Suppressor macrophage (primary cell): ENCODE results near the gene RAET1E.
A peak's percentile ranks its signal among the peaks of the same experiment; 100 is the strongest.
"Not testable (repeated sequence)": the region's sequence is repeated elsewhere in the genome, so short reads cannot be mapped to it uniquely, and the experiment has no call there.

ENCODE experiments used
- DNase-seq, 4 experiments: peaks; one replicate each; pipeline ENCODE4 v3.0.0-alpha.2; 2020 to 2022

RAET1E gene

DNA sequence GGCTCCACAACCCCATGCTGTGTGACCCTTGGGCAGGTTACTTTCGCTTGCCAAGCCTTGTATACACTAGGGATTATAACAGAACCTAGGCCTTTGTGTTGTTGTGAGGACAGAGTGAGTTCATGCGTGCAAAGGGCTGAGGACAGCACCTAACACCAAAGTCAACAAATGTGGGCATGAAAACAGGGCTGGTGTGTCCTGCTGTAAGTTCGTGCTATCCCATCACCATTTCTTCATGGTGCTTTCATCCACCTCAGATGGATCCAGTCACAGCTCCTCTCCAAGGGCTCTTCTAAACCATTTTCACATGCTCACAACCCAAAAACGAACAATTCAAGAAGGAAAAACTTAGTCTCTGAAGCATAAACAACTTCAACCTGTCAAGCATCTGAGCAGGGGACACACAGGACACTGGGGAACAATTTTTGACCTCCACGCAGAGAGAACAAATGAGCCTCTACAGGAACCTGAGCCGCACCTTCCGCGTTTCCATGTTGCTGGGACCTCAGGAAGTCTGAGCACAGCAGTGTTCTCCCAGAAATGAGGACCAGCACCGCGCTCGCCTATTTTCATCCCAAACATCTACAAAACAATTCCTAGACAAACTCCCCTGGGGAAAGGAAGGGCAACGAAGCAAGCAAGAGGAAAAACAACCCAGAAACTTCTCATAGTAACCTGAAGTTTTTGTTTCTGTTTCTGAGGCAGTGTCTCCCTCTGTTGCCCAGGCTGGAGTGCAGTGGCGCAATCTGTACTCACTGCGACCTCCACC lies 36.9 kb downstream of the RAET1E start:
- no peak for DNase-seq

DNA sequence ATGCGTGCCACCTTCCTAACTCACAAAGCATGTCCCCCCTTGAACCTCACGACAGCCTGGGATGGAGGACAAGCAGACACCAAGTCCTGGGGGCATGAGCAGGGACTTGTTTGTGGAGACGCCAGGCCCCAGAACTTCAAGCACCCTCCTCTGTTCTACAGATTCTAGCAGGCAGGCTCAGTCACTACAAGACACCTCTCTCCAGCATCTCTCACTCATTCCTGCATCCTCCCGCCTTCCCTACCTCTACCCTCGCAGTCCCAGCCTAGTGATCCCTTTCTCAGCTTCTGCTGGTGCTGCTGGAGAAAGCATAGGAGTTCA lies 37.4 kb downstream of the RAET1E start:
- DNase-seq: no peak

- no peak for DNase-seq
Measured at GRCh38 chr6:149859938-149860337, 38.0 kb downstream of the RAET1E start.

- no peak for DNase-seq
Measured at GRCh38 chr6:149859368-149859767, 38.5 kb downstream of the RAET1E start.

GRCh38 chr6:149857541-149857940 lies 40.4 kb downstream of the RAET1E start:
- no peak for DNase-seq

- DNase-seq: no peak
Measured at GRCh38 chr6:149856256-149856994, 41.5 kb downstream of the RAET1E start.

GRCh38 chr6:149855741-149856140 lies 42.2 kb downstream of the RAET1E start:
- no peak for DNase-seq

GRCh38 chr6:149855040-149855654 lies 42.8 kb downstream of the RAET1E start:
- DNase-seq: no peak

- no peak for DNase-seq
Measured at GRCh38 chr6:149854532-149854931, 43.4 kb downstream of the RAET1E start.

- DNase-seq: not testable (repeated sequence)
Measured at GRCh38 chr6:149854017-149854416, 43.9 kb downstream of the RAET1E start.

DNA sequence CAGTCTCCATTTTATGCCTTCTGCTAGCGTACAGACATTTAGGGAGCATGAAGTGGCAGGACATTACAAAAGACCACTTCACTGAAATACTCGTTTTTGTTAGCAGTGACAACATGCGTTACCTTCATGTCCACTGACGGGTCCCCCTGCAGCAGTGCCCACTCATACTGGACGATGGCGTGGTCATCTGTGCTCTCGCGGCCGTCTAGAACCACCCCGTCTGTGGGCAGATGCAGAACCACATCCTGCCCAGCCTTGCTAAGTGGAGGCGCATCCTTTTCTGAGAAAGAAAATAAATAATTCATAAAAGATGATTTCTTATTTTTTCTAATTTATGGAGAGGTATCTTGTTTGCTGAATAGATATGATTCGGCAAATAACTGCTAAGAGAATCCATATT lies 45.0 kb downstream of the RAET1E start:
- no peak for DNase-seq

DNA sequence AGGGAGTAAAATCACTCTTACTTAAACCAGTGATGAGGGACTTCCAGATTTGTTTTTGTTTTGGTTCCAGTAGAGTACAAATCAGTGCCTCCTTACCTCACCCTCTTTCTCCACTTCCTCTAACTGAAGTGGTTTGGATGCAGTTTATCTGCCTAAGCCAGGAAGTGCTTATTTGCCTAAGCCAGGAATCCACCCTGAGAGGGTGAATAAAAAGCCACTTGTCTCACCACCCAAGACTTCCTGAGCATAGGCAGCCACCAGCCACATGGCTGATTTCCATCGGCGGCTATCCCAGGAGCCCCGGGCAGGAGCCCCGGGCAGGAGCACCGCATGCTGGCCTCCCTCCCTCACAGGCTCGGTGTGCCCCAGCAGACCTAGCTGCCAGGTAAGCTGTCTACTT lies 45.7 kb downstream of the RAET1E start:
- peak; percentile 31 to 73 (median 60) for DNase-seq

DNA sequence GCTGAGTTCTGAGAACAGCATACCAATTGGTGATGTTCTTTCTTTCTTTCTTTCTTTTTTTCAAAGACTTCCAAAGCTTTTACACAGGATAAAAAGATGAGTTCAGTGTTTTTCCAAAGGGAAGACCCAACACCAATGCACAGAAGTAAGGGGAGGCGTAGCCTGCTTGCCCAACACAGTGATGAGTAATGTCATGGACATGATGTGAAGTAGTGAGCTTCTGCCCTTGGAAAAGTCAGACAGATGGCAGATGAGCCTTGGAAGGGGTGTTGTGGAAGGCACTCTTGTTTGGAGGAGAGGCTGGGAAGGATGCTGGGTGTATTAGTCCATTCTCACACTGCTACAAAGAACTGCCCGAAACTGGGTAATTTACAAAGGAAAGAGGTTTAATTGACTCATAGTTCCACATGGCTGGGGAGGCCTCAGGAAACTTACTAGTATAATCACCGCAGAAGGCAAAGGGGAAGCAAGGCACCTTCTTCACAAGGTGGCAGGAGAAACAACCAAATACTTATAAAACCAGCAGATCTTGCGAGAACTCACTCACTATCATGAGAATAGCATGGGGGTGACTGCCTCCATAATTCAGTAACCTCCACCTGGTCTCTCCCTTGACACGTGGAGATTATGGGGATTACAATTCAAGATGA lies 46.3 kb downstream of the RAET1E start:
- no peak for DNase-seq

DNA sequence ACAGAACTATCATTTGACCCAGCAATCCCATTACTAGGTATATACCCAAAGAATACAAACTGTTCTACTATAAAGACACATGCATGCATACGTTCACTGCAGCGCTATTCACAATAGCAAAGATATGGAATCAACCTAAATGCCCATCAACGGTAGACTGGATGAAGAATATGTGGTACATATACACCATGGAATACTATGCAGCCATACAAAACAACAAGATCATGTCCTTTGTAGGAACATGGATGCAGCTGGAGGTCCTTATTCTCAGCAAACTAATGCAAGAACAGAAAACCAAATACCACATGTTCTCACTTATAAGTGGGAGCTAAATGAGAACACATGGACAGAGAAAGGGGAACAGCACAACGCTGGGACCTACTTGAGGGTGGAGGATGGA lies 49.6 kb downstream of the RAET1E start:
- not testable (repeated sequence) for DNase-seq
